ENCODE results near the gene SF1. TPM values are rescaled to one million over a fixed set of nuclear protein-coding genes. Genes with fewer than 3 reads are reported as not detected.

The SF1 gene
- total RNA-seq, 1 experiment from 2014 or later = 285 TPM

- no peak overlapping the region for H3K4me3 Mint-ChIP-seq
- POLR2A ChIA-PET = interaction anchor here (0.6 kb wide), 1 partner anchor 375 kb away, joined by 3 read pairs; no protein-coding TSS in a partner anchor
- H3K36me3 Mint-ChIP-seq = peaks cover 78% of the 10 kb centered on the region
- peak; percentile 38 for ATAC-seq
- peaks cover 50% of the 10 kb centered on the region for H3K4me1 Mint-ChIP-seq
- H3K27me3 Mint-ChIP-seq (ENCODE audit: low read depth) = no peaks in the 10 kb centered on the region
- TF ChIP-seq CTCF (IDR thresholded peaks at IDR 0.05) (peak; percentile 89), PRRX2 (CRISPR knock-in tag; IDR thresholded peaks at IDR 0.05) (0 out of 2 replicates have a peak, but pooled peaks have one; percentile 60), FOXK1 (CRISPR knock-in tag; IDR thresholded peaks at IDR 0.05) (no peak), ZSCAN18 (CRISPR knock-in tag; IDR thresholded peaks at IDR 0.05) (no peak), USF1 (CRISPR knock-in tag; IDR thresholded peaks at IDR 0.05) (peak; percentile 68; the same call in 1 of the 2 replicates), FOXP4 (CRISPR knock-in tag; IDR thresholded peaks at IDR 0.05) (no peak), MXD4 (CRISPR knock-in tag; IDR thresholded peaks at IDR 0.05; ENCODE audit: borderline replicate concordance) (no peak)
- TF ChIP-seq, protein P1, sequence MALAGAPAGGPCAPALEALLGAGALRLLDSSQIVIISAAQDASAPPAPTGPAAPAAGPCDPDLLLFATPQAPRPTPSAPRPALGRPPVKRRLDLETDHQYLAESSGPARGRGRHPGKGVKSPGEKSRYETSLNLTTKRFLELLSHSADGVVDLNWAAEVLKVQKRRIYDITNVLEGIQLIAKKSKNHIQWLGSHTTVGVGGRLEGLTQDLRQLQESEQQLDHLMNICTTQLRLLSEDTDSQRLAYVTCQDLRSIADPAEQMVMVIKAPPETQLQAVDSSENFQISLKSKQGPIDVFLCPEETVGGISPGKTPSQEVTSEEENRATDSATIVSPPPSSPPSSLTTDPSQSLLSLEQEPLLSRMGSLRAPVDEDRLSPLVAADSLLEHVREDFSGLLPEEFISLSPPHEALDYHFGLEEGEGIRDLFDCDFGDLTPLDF (CRISPR knock-in tag; IDR thresholded peaks at IDR 0.05) = no peak
- TF ChIP-seq, protein P2, sequence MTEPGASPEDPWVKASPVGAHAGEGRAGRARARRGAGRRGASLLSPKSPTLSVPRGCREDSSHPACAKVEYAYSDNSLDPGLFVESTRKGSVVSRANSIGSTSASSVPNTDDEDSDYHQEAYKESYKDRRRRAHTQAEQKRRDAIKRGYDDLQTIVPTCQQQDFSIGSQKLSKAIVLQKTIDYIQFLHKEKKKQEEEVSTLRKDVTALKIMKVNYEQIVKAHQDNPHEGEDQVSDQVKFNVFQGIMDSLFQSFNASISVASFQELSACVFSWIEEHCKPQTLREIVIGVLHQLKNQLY (CRISPR knock-in tag; IDR thresholded peaks at IDR 0.05) = no peak
- peak; percentile 88 for DNase-seq (ENCODE audit: low spot score)
- H3K9me3 Mint-ChIP-seq = no peaks in the 10 kb centered on the region
- peak overlapping the region; percentile 86 for H3K27ac Mint-ChIP-seq
- CTCF ChIA-PET = interaction anchor here (0.6 to 1.2 kb wide), 8 partner anchors 8 to 184 kb away, joined by 3 to 5 read pairs (median 3); partner anchors contain the start of genes PYGM, RASGRP2 and SF1
Observed at GRCh38 chr11:64767344-64768299, 10.7 kb downstream of the SF1 start.

- Mint-ChIP-seq H3K27ac (peak overlapping the region; percentile 49; the same call in 1 of the 2 replicates), H3K27me3 (ENCODE audit: low read depth) (no peaks in the 10 kb centered on the region), H3K4me3 (no peak overlapping the region), H3K4me1 (peaks cover 57% of the 10 kb centered on the region), H3K9me3 (no peaks in the 10 kb centered on the region), H3K36me3 (peaks cover 70% of the 10 kb centered on the region)
- ChIA-PET CTCF (interaction anchor here (0.6 to 1.4 kb wide), 3 partner anchors 12 to 23 kb away, joined by 3 read pairs; partner anchors contain the start of genes RASGRP2 and SF1), POLR2A (interaction anchor here (0.7 kb wide), 1 partner anchor 12 kb away, joined by 4 read pairs; no protein-coding TSS in a partner anchor)
- DNase-seq (ENCODE audit: low spot score) = no peak
- no peak for ATAC-seq
- TF ChIP-seq SP1 (CRISPR knock-in tag; conservative IDR thresholded peaks at IDR 0.05) (no peak), ZNF219 (CRISPR knock-in tag; IDR thresholded peaks at IDR 0.05; ENCODE audit: borderline replicate concordance) (no peak), TEAD4 (CRISPR knock-in tag; IDR thresholded peaks at IDR 0.05) (no peak), GRHL2 (CRISPR knock-in tag; IDR thresholded peaks at IDR 0.05; ENCODE audit: insufficient replicate concordance, severe bottlenecking) (no peak), ZNF671 (CRISPR knock-in tag; IDR thresholded peaks at IDR 0.05) (no peak), RORB (CRISPR knock-in tag; IDR thresholded peaks at IDR 0.05) (no peak), GABPB1 (CRISPR knock-in tag; IDR thresholded peaks at IDR 0.05) (no peak)
- TF ChIP-seq, protein P3, sequence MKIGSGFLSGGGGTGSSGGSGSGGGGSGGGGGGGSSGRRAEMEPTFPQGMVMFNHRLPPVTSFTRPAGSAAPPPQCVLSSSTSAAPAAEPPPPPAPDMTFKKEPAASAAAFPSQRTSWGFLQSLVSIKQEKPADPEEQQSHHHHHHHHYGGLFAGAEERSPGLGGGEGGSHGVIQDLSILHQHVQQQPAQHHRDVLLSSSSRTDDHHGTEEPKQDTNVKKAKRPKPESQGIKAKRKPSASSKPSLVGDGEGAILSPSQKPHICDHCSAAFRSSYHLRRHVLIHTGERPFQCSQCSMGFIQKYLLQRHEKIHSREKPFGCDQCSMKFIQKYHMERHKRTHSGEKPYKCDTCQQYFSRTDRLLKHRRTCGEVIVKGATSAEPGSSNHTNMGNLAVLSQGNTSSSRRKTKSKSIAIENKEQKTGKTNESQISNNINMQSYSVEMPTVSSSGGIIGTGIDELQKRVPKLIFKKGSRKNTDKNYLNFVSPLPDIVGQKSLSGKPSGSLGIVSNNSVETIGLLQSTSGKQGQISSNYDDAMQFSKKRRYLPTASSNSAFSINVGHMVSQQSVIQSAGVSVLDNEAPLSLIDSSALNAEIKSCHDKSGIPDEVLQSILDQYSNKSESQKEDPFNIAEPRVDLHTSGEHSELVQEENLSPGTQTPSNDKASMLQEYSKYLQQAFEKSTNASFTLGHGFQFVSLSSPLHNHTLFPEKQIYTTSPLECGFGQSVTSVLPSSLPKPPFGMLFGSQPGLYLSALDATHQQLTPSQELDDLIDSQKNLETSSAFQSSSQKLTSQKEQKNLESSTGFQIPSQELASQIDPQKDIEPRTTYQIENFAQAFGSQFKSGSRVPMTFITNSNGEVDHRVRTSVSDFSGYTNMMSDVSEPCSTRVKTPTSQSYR (CRISPR knock-in tag; IDR thresholded peaks at IDR 0.05) = no peak
- TF ChIP-seq, protein P4, sequence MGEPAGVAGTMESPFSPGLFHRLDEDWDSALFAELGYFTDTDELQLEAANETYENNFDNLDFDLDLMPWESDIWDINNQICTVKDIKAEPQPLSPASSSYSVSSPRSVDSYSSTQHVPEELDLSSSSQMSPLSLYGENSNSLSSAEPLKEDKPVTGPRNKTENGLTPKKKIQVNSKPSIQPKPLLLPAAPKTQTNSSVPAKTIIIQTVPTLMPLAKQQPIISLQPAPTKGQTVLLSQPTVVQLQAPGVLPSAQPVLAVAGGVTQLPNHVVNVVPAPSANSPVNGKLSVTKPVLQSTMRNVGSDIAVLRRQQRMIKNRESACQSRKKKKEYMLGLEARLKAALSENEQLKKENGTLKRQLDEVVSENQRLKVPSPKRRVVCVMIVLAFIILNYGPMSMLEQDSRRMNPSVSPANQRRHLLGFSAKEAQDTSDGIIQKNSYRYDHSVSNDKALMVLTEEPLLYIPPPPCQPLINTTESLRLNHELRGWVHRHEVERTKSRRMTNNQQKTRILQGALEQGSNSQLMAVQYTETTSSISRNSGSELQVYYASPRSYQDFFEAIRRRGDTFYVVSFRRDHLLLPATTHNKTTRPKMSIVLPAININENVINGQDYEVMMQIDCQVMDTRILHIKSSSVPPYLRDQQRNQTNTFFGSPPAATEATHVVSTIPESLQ (CRISPR knock-in tag; IDR thresholded peaks at IDR 0.05) = no peak
Observed at GRCh38 chr11:64766881-64767280, 11.5 kb downstream of the SF1 start.
